GM18508 (cell line): ENCODE measurements around the gene SHANK2.

Experiments
- ATAC-seq: cut with Tn5 transposase; IDR thresholded peaks from one replicate; pipeline ENCODE4 v1.9.1; 2021; ENCODE audit warnings: moderate number of reproducible peaks; ENCODE audit not compliant: insufficient read depth, unreplicated experiment

The SHANK2 gene

DNA sequence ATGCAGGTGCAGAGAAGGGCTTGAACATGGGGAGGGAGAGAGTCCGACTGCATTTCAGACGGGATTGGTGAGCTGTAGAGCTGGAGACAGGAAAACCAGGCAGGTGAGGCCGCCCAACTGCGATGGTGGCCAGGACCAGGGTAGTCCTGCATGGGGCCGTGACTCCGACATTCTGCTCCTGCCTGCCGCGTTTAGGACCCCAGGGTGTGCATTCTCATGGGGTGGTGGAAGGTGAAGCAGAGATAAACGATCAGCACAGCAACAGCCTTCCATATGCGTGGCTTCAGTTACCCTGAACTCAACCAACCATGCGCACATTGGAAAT lies 29.3 kb downstream of the SHANK2 start:
- ATAC-seq: no peak

- ATAC-seq: no peak
Observed at GRCh38 chr11:71222318-71223080, 29.9 kb downstream of the SHANK2 start.

DNA sequence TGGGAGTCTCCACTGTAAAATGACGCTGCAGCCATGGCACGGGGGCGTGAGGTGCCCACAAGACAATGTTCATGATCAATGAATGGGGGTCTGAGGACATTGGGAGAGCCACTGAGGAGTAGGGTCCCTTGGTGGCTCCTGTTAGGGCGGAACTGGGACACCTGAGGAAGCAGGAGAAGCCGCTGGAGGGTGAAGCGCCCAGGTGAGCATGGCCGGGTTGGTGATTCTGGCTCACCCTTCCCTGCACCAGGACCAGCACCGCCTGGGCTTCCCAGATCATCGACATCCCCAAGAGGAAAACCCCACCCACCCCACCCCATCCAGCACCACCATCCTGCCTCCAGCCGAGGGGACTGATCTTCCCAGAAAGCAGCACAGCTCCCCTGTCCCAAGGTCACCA lies 30.6 kb downstream of the SHANK2 start:
- no peak for ATAC-seq

DNA sequence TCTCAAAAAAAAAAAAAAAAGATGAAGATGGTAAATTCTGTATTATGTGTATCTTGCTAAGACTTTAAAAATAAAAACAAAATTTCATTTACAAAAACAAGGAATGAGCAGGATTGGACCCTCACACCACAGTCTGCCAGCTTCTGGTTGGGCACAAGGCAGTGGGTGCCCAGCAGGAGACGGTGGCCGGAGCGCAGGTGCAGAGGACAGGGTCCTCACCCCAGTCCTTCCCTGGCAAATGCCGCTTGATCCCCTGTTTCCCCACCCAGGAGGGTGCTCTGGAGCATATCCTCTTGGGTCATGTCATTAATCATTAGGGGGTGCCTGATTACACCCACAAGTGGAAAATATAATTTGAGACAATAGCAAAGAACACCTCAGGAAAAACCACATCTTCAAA lies 31.2 kb downstream of the SHANK2 start:
- no peak for ATAC-seq

DNA sequence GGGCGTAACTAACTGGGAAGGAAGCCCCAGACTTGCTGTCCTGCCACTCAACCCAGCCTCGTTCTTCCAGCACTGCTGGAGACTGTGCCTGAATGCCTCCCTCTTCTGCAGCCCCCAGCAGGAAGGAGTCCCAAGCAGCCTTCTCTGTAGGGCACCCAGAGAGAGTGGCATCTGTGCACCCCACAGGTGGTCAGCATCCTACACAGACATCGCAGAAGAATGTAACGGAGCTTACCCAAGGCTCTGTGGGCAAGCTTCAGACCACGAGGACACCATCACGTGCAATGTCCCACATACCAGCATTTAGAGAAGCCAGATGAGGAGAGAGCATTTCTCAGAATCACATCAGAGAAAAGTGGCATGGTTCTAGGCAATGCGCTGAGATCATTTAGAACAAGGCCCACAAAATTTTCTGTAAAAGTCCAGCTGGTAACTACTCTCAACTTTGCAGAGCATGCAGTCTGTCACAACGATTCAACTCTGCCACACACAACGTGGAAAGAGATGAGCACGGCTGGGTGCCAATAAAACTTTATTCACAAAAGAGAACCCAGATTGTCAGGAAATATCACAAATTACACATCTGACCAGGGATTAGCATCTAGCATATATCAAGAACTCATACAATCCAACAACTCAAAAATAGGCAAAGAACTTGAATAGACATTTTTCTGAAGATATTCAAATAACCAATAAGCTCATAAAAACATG lies 33.4 kb downstream of the SHANK2 start:
- ATAC-seq: no peak

DNA sequence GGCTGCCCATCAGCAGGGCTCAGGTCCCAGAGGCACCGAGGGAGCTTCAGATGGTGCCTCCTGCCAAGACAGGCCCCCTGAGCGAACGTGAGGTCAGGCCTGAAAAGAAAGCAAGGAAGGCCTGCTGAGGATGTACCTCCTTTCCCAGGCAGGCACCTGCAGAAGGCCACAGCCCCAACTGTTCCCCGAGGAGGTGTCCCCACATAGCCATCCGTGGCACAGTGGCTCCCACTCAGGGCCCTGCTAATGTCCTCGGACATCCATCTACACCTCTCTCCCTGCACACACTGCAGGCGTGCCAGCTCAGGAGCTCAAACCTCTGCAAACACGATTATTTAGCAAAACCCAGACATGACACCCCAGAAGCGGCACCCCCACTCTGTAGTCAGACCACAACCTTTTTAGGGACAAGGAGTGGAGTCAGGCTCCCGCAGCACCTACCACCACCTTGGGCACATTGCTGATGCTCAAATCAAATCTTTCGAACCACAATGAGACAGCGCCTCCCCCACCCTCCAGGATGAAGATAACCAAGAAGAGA lies 36.9 kb downstream of the SHANK2 start:
- no peak for ATAC-seq

DNA sequence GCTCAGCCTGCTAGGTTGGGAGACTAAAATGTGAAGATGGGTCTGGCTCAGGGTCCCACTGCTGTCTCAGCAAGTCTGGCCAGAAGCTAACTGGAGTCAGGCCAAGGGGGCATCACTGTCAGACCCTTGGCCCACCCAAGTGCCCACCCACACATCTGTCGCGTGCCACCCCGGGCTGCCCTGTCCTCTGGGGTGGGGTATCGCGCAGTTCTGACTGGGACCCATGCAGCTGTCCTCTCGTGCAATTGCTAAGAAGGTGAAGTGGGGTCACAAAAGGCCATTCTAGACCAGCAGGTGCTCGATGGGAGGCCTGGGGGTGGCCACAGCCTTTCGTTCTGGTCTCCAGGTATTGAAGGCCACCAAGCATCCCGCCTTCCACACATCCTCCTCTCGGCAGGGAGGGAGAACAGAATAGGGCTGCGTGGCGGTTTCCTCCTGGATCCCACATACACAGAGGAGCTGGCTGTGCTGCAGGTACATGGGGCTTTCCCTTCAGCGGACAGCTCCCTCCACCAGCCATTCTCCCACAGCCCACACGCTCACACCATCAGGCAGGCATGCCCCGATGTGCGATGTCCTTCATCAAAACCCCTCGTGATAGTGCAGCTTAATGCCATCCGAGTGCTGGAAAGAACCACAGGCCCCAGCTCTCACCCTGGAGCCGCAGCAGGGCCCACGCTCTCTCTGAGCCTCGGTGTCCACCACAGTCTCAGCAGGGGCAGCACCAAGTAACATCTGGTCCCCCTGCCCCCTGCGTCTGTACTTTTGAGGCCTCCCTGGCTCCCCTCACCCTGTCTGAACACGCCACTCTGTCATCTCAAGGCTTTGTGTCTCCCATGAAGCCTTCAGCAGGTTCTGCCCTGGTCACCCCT lies 37.6 kb downstream of the SHANK2 start:
- no peak for ATAC-seq

DNA sequence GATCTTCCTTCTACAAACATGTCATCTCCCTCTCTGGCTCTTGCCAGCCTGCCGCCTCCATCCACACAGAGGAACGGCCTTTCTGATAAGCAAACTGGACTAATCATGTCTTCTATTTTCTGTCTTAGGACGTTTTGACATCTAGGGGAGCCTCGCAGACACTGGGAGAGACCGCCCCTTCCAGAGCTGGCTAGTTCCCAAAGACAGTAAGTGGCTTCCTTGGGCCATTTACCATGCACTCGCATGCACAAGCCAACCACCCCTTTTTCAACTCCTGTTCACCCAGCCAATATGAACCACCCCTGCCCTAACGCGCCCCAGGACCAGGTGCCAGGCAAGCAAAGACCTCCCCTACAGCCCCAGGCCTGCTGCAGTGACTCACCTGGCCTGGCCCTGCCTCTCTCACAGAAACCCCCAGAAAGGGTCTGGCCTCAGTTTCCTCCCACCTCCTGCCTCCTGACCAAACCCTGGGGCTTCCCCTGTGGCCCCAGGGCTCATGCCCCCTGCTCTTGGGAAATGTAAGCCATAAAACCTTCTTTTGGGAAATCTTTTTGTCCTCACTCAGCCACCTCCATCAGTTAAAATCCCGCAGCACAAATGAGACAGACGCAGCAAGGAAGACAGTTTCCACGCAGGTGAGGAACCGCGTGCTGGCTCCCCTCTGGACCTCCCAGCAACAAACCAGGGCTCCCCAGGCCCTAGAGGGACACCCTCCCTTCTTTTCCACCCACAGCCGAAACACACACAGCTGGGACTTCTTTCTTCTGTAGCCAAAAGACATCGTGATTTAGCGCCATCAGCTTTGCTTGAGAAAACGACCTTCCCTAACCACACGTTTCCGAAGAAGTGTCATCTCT lies 38.5 kb downstream of the SHANK2 start:
- no peak for ATAC-seq

GRCh38 chr11:71212871-71213559 lies 39.4 kb downstream of the SHANK2 start:
- no peak for ATAC-seq

DNA sequence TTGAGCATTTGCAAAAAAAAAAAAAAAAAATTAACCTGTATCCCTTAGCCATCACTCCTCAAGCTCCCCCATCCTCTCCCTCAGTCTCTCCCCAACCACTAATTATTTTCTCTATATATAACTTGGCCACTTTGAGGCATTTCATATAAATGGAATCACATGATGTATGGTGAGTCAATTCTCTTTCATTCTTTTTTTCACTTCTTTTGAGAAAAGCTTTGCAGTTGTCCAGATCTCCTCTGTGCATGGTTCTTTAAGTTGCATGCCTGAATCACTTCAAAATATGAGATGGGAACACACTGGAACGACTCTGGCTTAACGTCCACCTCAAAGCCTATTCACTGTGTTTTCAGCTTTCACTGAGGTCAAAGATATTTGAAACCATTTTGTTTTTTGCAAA lies 40.7 kb downstream of the SHANK2 start:
- no peak for ATAC-seq

DNA sequence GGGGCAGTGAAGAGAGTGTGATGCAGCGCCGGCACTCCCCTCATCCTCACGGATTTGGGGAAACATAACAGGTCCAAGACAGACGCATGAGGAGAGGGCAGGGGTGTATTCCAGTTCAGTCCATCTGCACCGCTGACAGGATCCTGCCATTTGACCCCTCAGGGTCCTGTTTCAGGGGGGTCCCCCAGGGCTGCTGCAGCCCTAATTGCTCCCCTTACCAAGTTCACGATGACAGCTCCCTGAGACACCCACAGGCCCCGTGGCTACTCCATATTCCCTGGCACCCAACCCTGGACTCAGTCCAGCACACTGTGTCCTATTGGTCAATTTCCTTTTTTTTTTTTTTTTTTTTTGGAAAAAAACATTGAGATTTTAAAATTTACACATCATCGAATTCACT lies 41.5 kb downstream of the SHANK2 start:
- ATAC-seq: no peak

- no peak for ATAC-seq
Observed at GRCh38 chr11:71209656-71210055, 42.7 kb downstream of the SHANK2 start.

DNA sequence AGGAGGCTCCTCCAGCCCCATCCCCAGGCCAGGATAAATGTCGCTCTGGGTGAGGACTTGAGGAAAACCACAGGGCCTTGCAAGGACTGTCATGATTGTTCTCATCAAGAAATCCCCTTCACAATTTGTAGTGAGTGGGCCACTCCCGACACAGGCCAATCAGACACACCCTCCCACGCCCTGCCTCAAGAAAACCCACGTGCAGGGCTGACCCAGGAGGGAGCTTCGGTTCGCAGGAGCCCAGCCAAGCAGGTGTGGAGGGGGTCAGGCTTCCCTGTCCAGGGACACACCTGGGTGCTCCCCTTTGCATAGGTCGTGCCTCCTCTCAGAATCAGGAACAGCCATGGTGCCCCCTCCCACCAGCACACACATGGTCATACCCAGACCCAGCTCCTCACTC lies 43.2 kb downstream of the SHANK2 start:
- ATAC-seq: no peak

- ATAC-seq: no peak
Observed at GRCh38 chr11:71208011-71208774, 44.2 kb downstream of the SHANK2 start.

DNA sequence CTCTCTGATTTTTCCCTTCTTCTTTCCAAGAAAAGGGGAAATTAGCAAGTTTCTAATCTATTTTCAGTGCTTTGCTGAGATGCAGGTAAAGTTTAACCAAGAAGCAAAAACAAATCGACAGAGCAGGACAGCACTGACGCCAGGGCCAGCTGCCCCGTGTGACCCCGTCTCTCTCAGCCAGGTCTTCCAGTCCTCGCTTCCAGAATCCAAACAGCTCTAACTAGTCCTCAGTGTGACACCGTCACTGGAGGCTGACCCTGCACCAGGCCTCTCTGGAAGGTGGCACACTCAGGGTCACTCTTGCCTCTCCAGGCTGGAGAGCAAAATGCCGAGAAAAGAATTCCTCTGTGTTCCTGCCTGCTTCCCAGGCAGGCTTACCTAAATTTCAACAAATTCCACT lies 44.8 kb downstream of the SHANK2 start:
- ATAC-seq: no peak

DNA sequence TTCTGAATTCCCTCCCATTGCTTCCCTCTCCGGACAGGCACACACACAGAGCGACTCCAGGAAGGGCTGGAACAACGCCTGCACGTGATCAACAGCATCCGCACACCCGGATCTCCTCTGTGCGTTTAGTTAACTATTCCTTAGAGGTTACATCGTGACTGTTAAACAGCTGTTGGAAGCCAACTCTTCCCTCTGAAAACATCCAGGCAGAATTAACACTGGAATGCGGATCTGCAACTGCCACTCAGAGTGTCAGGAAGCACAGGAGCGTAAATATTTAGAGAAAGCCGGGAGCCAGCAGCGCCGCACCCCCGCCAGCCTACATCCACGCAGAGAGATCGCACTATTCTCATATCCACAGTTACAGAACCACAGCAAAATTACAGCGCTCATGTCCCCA lies 46.2 kb downstream of the SHANK2 start:
- no peak for ATAC-seq

- no peak for ATAC-seq
Observed at GRCh38 chr11:71204748-71205664, 47.4 kb downstream of the SHANK2 start.

DNA sequence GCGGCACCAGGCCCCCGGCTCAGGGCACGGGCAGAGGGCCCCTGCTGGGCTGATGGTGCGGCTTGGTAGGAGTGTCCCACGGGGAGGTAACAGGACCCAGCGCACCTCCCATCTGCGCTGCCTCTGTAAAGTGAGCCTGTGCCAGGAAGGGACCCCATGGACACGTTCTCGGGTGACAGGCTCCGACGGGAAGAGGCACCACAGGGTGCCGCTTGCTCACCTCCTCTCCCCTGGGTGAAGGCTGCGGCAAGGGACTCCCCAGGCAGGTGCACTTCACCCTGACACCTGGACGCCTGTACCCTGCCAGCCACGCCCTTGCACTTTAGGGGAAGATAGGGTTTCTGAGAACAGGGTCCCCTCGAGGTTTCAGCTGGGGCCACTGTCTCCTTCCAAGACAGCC lies 48.1 kb downstream of the SHANK2 start:
- no peak for ATAC-seq
